GM18951 (cell line): Measurements from ENCODE around the gene PDS5A.
"Not testable (repeated sequence)": the region's sequence is repeated elsewhere in the genome, so short reads cannot be mapped to it uniquely, and the experiment has no call there.

Experiments used
- POLR2A ChIP-seq: IDR thresholded peaks from 4 replicates; pipeline ENCODE4 v1.6.1; 2011; ENCODE audit warnings: mild to moderate bottlenecking; ENCODE audit not compliant: insufficient read length, insufficient read depth; ENCODE audit errors: extremely low read depth
- in situ Hi-C: fragments of 300-500 bp; cut with MboI; formaldehyde crosslinking; loops from one replicate; pipeline ENCODE4 v1.12.0; 2022; ENCODE audit warnings: low sequenced_read_pairs, mixed read lengths, inconsistent platforms; ENCODE audit not compliant: unreplicated experiment

Gene PDS5A

GRCh38 chr4:39976945-39977488 is 694 bp downstream of the PDS5A start:
- no peak for TF ChIP-seq POLR2A
- in situ Hi-C loops = loop anchor here (10.0 kb wide), 1 partner anchor 512 kb away; no protein-coding TSS in a partner anchor

GRCh38 chr4:39976141-39976944 is 1.4 kb downstream of the PDS5A start:
- TF ChIP-seq POLR2A = no peak
- in situ Hi-C loops = loop anchor here (10.0 kb wide), 1 partner anchor 512 kb away; no protein-coding TSS in a partner anchor

GRCh38 chr4:39975488-39976089 is 2.1 kb downstream of the PDS5A start:
- TF ChIP-seq POLR2A = no peak
- in situ Hi-C loops = loop anchor here (10.0 kb wide), 1 partner anchor 511 kb away; no protein-coding TSS in a partner anchor

- in situ Hi-C loops = loop anchor here (10.0 kb wide), 1 partner anchor 508 kb away; no protein-coding TSS in a partner anchor
Observed at GRCh38 chr4:39973052-39973451, 4.7 kb downstream of the PDS5A start.

- no peak for TF ChIP-seq POLR2A
- in situ Hi-C loops = loop anchor here (10.0 kb wide), 1 partner anchor 506 kb away; no protein-coding TSS in a partner anchor
Observed at GRCh38 chr4:39970671-39971640, 6.8 kb downstream of the PDS5A start.

- TF ChIP-seq POLR2A = no peak
- in situ Hi-C loops = no loop called here
Observed at GRCh38 chr4:39963656-39964055, 14.1 kb downstream of the PDS5A start.

GRCh38 chr4:39961311-39961877 is 16.3 kb downstream of the PDS5A start:
- TF ChIP-seq POLR2A = no peak
- in situ Hi-C loops = no loop called here

GRCh38 chr4:39950861-39951481 is 26.7 kb downstream of the PDS5A start:
- TF ChIP-seq POLR2A = no peak

GRCh38 chr4:39947963-39948362 is 29.7 kb downstream of the PDS5A start:
- TF ChIP-seq POLR2A = no peak
- in situ Hi-C loops = no loop called here

More at GRCh38 chr4:39950861-39951481, 26.7 kb downstream of the PDS5A start:
- in situ Hi-C loops = loop anchor here (10.0 kb wide), 1 partner anchor 246 kb away; no protein-coding TSS in a partner anchor

GRCh38 chr4:39947417-39947816 is 30.3 kb downstream of the PDS5A start:
- in situ Hi-C loops = no loop called here

GRCh38 chr4:39944245-39944644 is 33.5 kb downstream of the PDS5A start:
- in situ Hi-C loops = not testable (repeated sequence)

More at GRCh38 chr4:39947417-39947816, 30.3 kb downstream of the PDS5A start:
- no peak for TF ChIP-seq POLR2A

- in situ Hi-C loops = no loop called here
- no peak for TF ChIP-seq POLR2A
Observed at GRCh38 chr4:39942507-39942906, 35.2 kb downstream of the PDS5A start.
